ENCODE results near the gene CCDC74B.
"Not testable (repeated sequence)": the region's sequence is repeated elsewhere in the genome, so short reads cannot be mapped to it uniquely, and the experiment has no call there.

CCDC74B gene

GRCh38 chr2:130145006-130145414, at the start of gene CCDC74B:
CCDC74B (minus strand) TSS chr2:130145112; CDS start chr2:130144996, 116 bp downstream.
- DNase-seq, result not testable (repeated sequence)

GRCh38 chr2:130193824-130194223, 48.9 kb upstream of the CCDC74B start:
- DNase-seq, result not testable (repeated sequence)

- not testable (repeated sequence) for DNase-seq
These were observed 47.5 kb upstream of the CCDC74B start for GRCh38 chr2:130192451-130192850.

DNA sequence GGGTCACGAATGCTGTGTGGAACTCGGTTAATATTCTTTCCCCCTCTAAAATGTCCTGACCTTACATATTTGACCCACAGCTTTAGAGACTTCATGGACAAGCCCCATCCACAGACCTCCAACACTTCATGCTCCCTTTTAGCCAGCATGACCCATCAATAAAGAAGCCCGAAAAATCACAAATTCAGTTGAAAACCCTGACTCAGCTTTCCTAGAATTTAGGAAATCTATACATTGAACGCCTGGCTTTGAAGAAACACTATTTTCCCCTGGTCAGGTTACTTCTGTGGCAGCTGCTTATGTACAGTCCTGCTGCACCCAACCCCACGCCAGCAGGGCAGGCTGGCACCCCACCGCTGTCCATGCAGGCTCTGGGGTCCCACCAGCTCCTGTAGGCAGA, 46.4 kb upstream of the CCDC74B start:
- DNase-seq, result not testable (repeated sequence)

- DNase-seq, result no peak
These were observed 45.3 kb upstream of the CCDC74B start for GRCh38 chr2:130190237-130190636.

DNA sequence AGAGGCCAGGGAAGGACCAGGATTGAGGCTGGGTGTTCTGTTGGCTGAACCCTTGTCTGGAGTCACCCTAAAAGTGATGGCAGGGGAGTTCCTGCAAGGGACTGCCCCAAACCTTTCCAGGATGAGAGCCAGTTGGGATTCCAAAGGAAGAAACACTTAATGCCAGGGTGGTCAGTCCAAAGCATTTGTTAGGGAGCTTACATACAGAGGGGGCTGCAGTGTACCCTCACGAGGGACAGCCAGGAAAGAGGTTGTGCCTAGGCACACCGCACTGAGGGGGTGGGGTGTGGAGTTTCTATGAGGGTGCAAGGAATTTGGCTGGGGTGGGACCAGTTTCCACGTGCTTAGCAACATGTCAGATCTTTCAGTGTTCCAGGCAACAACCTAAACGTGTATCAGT, 44.0 kb upstream of the CCDC74B start:
- DNase-seq, result not testable (repeated sequence)

GRCh38 chr2:130187859-130188792, 43.2 kb upstream of the CCDC74B start:
- DNase-seq, result not testable (repeated sequence)

DNA sequence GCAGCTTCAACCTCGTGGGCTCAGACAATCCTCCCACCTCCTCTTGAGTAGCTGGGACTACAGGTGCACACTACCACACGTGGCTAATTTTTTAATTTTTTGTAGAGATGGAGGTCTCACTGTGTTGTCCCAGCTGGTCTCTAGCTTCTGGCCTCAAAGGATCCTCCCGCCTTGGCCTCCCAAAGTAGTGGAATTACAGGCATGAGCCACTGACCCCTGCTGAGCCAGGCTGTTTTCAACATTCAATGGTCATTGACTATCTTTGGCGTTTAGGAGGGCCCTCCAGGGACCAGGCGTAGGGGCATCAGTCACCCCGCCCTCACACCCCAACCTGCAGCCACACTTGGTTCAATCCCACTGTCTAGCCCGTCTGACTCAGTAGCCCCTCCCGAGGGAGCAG, 42.4 kb upstream of the CCDC74B start:
- no peak for DNase-seq

- DNase-seq, result no peak
These were observed 41.5 kb upstream of the CCDC74B start for GRCh38 chr2:130186391-130186790.

DNA sequence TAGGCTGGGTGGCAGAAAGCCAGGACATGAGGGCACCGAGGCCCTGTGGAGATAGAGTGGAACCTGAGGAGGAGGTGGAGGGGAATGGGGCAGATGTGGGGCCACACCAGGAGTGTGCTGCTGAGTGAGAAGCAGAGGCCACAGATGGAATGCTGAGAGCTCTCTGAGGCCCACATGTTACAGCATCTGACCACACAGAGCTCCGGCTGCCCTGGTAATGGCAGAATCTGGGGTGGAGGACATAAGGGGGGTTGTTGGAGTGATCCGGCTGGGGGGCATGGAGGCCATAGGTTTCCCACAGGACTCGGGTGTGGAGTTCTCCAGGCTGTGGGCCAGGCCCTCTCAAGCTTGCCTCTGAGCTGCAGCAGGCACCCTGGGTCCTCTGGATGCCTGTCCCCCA, 41.0 kb upstream of the CCDC74B start:
- no peak for DNase-seq

- no peak for DNase-seq
These were observed 40.5 kb upstream of the CCDC74B start for GRCh38 chr2:130185436-130185835.

- peak; percentile 53 for DNase-seq
These were observed 38.8 kb upstream of the CCDC74B start for GRCh38 chr2:130183512-130184373.

- DNase-seq, result not testable (repeated sequence)
These were observed 38.1 kb upstream of the CCDC74B start for GRCh38 chr2:130182826-130183511.

- peak; percentile 92 for DNase-seq
These were observed 37.2 kb upstream of the CCDC74B start, which contains the start of gene MZT2B for GRCh38 chr2:130181880-130182682. MZT2B (plus strand) TSS chr2:130182262; CDS start chr2:130182283, 21 bp downstream.

DNA sequence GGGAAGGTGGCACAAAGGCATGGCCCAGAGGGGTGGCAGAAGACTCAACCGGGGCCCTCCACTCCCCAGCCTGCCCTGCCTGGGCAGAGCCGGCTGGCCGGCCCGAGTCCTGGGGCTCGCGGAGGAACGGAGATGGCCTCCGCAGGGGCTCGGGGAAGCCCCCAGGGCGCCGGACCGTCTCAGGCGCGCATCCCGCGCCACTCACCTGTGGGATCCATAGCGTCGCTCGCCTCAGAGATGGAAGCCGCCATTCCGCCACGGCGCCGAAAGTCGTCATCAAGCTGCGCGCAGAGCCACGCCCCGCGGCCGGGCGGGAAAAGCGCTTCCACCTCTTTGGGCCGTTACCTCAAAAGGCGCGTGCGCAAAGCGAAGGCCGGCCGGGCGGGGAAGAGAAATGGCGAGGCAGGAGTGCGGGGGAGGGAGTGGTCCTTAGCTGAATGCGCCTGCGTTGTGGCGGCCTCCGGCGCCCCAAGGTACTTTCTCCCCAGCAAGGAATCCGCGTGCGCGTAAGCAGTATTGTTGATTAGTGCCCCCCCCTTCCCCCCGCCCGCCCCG, 36.5 kb upstream of the CCDC74B start, which contains the start of gene SMPD4:
Gene SMPD4 (minus strand): TSS at position 278 of the 555 bp plus-strand sequence. CDS start 5,010 bp downstream, outside the sequence.
- peak; percentile 99 for DNase-seq

- not testable (repeated sequence) for DNase-seq
These were observed 35.8 kb upstream of the CCDC74B start for GRCh38 chr2:130180404-130181324.

GRCh38 chr2:130174866-130175265, 30.0 kb upstream of the CCDC74B start:
- DNase-seq, result not testable (repeated sequence)

DNA sequence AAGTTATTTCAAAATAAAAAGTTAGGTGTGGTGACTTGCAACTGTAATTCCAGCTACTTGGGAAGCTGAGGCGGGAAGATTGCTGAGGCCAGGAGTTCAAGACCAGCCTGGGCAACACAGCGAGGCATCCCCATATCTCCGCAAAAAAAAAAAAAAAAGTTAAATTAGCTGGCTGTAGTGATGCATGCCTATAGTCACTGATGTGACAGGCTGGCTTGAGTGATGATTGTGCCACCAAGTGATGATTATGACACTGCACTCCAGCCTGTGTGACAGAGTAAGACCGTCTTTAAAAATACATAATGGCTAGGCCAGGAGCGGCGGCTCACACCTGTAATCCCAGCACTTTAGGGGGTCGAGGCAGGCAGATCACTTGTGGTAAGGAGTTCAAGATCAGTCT, 25.0 kb upstream of the CCDC74B start:
- DNase-seq, result no peak

DNA sequence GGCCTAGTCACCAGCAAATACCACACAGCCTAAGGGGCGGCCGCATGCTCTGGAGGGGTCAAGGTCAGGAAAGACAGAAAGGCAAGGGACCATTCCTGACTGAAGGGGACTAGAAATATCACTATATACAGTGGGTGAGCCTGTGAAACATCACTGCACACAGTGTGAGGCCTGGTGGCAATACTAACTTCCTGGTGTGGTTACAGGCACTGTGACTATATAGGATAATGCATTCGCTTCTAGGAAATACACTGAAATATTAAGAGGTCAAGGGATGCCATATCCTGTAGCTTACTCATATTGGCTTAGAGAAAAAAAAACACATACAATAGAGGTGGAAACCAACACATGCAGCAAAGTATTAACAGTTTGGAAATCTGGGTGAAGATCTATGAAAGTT, 24.3 kb upstream of the CCDC74B start:
- not testable (repeated sequence) for DNase-seq

DNA sequence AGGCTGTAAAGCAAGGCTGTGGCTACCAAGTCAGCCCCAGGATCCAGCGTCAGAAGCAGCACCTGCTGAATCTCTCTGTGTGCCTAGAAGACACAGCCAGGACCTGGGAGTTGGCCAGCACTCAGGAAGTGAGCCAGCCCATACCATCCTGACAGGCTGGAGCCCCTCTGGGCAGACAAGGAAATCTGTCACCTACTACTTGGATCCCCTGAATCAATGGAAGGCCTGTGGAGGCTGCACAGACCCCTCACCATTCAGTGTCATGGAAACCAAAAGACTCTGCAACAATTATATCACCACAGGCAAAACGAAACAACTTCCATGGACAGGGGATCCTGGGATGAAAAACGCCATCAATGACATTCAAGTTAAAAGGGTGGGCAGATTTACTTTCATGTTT, 21.7 kb upstream of the CCDC74B start:
- DNase-seq, result not testable (repeated sequence)
